ENCODE results near the gene AKAP11. TPM values are rescaled to one million over a fixed set of nuclear protein-coding genes. Genes with fewer than 3 reads are reported as not detected.
A peak's percentile ranks its signal among the peaks of the same experiment; 100 is the strongest.

AKAP11 gene
- total and polyA plus RNA-seq, 9 of the 15 experiments (the other 6 are each of a cell fraction or from before 2014, with no cell fraction given) = 2.2 to 31.3 (median 10.9) TPM

GRCh38 chr13:42276683-42277082, 4.7 kb downstream of the AKAP11 start (continued):
- TF ChIP-seq SMAD4 (CRISPR knock-in tag; conservative IDR thresholded peaks at IDR 0.05) = no peak
- TF ChIP-seq PTBP1 (IDR thresholded peaks at IDR 0.05; ENCODE audit: low read depth, low read length) = no peak
- TF ChIP-seq HNRNPLL (IDR thresholded peaks at IDR 0.05; ENCODE audit: low read depth, low read length, poor library complexity, severe bottlenecking) = no peak
- TF ChIP-seq SMAD1 (IDR thresholded peaks at IDR 0.05; ENCODE audit: low read depth, low read length, partially characterized antibody) = no peak
- TF ChIP-seq FUS (optimal IDR thresholded peaks at IDR 0.05; ENCODE audit: low read depth, low read length) = no peak

GRCh38 chr13:42277618-42278276, 5.8 kb downstream of the AKAP11 start:
- POLR2A ChIA-PET = interaction anchor here (0.6 kb wide), 1 partner anchor 249 kb away, joined by 3 read pairs; no protein-coding TSS in a partner anchor
- no TSS peak for BruUV-seq (replicated peaks)
- Histone ChIP-seq H3K4me1 (replicated peaks in 1 of 2; ENCODE audit: control insufficient read depth in 2 of 2, insufficient read depth in 2 of 2, low read length in 2 of 2) (peaks cover 8 to 24% of the 10 kb centered on the region in 2 experiments; a peak in 4 of 5 replicates), H3K9ac (ENCODE audit: insufficient read depth in 1 of 2, low read depth in 2 of 2, low read length in 2 of 2) (no peak overlapping the region), H3K9me3 (replicated peaks; ENCODE audit: control insufficient read depth, insufficient read depth, low read depth, low read length) (no peaks in the 10 kb centered on the region), H2AFZ (ENCODE audit: low read depth, low read length) (no peak overlapping the region), H3K9me1 (ENCODE audit: control insufficient read depth, insufficient read depth, low read length) (no peaks in the 10 kb centered on the region), H3K36me3 (ENCODE audit: control insufficient read depth, insufficient read depth, low read length) (no peaks in the 10 kb centered on the region; the same call in 2 of the 3 replicates), H4K20me1 (replicated peaks; ENCODE audit: control insufficient read depth, insufficient read depth, low read length) (no peaks in the 10 kb centered on the region), H3K27me3 (ENCODE audit: control insufficient read depth in 2 of 2, insufficient read depth in 2 of 2, low read length in 2 of 2) (no peaks in the 10 kb centered on the region), H3K27ac (ENCODE audit: extremely low read depth, low read depth, low read length) (peak overlapping the region; percentile 8; the same call in 1 of the 3 replicates), H3K4me3 (no peak overlapping the region), H3K4me2 (ENCODE audit: insufficient read depth, low read length) (peak overlapping the region; percentile 70), H3K79me2 (ENCODE audit: control insufficient read depth, insufficient read depth, low read length) (peaks cover 100% of the 10 kb centered on the region)
- ATAC-seq = peak; percentile 31
- intact Hi-C loops (cut with micrococcal nuclease) (loop anchor here (10.0 kb wide), 1 partner anchor 233 kb away; the partner anchor contains the start of gene DGKH), in situ Hi-C loops (cut with MboI) (no loop called here)
- CTCF ChIA-PET (ENCODE audit: low intra/inter-chr PET ratio) = no interaction called here
- WGBS (ENCODE audit: insufficient coverage, low coverage, missing lambda C conversion rate) = 29% methylated on average over 6 of the region's 7 CpGs
- DNase-seq (ENCODE audit: extremely low read depth in 1 of 4, low spot score in 3 of 4) = no peak
- TF ChIP-seq TRIM24 (IDR thresholded peaks at IDR 0.05) = no peak
- TF ChIP-seq HDGF (IDR thresholded peaks at IDR 0.05) = 0 out of 2 replicates have a peak, but pooled peaks have one; percentile 22
- peak; percentile 35 for FAIRE-seq

Data from K562 (cell line).